GM23338 (cell line): ENCODE measurements around the gene WDR70. TPM values are rescaled to one million over a fixed set of nuclear protein-coding genes. Genes with fewer than 3 reads are reported as not detected.

Experiments
- ATAC-seq: fragments of 200-7000 bp; cut with Tn5 transposase; 3 replicates; pipeline ENCODE4 v1.9.1; 2020
- DNase-seq: peaks from one replicate; pipeline ENCODE4 v3.0.0-alpha.2; 2015; ENCODE audit warnings: low spot score
- H2AFZ ChIP-seq: fragments of 200-600 bp; sonication (generic); 2 replicates; pipeline ENCODE4 v1.8.0; 2016; ENCODE audit warnings: antibody characterized with exemption, mild to moderate bottlenecking, moderate library complexity
- H3F3A ChIP-seq: fragments of 200-600 bp; sonication (generic); replicated peaks from 2 replicates; pipeline ENCODE4 v1.8.0; 2017; ENCODE audit warnings: antibody characterized with exemption, mixed run types, low read depth
- H3K27ac ChIP-seq: fragments of 200-600 bp; sonication (generic); 2 replicates; pipeline ENCODE4 v1.6.1; 2016; ENCODE audit warnings: low read depth
- H3K27me3 ChIP-seq: fragments of 200-600 bp; sonication (generic); 2 replicates; pipeline ENCODE4 v1.8.0; 2016; ENCODE audit warnings: mild to moderate bottlenecking, mixed run types, moderate library complexity; ENCODE audit not compliant: insufficient read depth
- H3K36me3 ChIP-seq: fragments of 200-600 bp; sonication (generic); 2 replicates; pipeline ENCODE4 v1.8.0; 2016; ENCODE audit warnings: mild to moderate bottlenecking; ENCODE audit not compliant: insufficient read depth
- H3K4me1 ChIP-seq: fragments of 200-600 bp; sonication (generic); 2 replicates; pipeline ENCODE4 v1.8.0; 2016; ENCODE audit warnings: mild to moderate bottlenecking, moderate library complexity; ENCODE audit not compliant: insufficient read depth
- H3K4me2 ChIP-seq: fragments of 200-600 bp; sonication (generic); 2 replicates; pipeline ENCODE4 v1.7.1; 2017; ENCODE audit warnings: mixed run types
- H3K4me3 ChIP-seq: fragments of 200-600 bp; sonication (generic); 2 replicates; pipeline ENCODE4 v1.6.1; 2016; ENCODE audit warnings: mixed run types
- H3K79me2 ChIP-seq: fragments of 200-600 bp; sonication (generic); replicated peaks from 2 replicates; pipeline ENCODE4 v1.8.0; 2017; ENCODE audit warnings: mild to moderate bottlenecking; ENCODE audit not compliant: insufficient read depth
- H3K9me2 ChIP-seq: fragments of 200-600 bp; sonication (generic); 2 replicates; pipeline ENCODE4 v1.8.0; 2017; ENCODE audit not compliant: insufficient read depth
- H4K20me1 ChIP-seq: fragments of 200-600 bp; sonication (generic); replicated peaks from 2 replicates; pipeline ENCODE4 v1.8.0; 2017; ENCODE audit warnings: mild to moderate bottlenecking; ENCODE audit not compliant: insufficient read depth
- H3K27ac Mint-ChIP-seq: 2 replicates; pipeline ENCODE4 v1.8.0; 2020; ENCODE audit warnings: inconsistent platforms, mild to moderate bottlenecking, moderate library complexity, mixed read lengths
- H3K27me3 Mint-ChIP-seq: 3 replicates; pipeline ENCODE4 v1.8.0; 2022; ENCODE audit warnings: low read depth, mild to moderate bottlenecking, moderate library complexity, mixed read lengths, inconsistent platforms; ENCODE audit not compliant: insufficient read depth, poor library complexity
- H3K36me3 Mint-ChIP-seq: 3 replicates; pipeline ENCODE4 v1.8.0; 2021; ENCODE audit warnings: low read depth, mild to moderate bottlenecking, inconsistent platforms, moderate library complexity, mixed read lengths
- H3K4me1 Mint-ChIP-seq: 3 replicates; pipeline ENCODE4 v1.8.0; 2020; ENCODE audit warnings: mild to moderate bottlenecking, inconsistent platforms, mixed read lengths
- H3K4me3 Mint-ChIP-seq: 3 replicates; pipeline ENCODE4 v1.8.0; 2021; ENCODE audit warnings: moderate library complexity, mild to moderate bottlenecking, inconsistent platforms, mixed read lengths
- H3K9me3 Mint-ChIP-seq: 3 replicates; pipeline ENCODE4 v1.8.0; 2020; ENCODE audit warnings: moderate library complexity, mild to moderate bottlenecking, inconsistent platforms, mixed read lengths
- CREB1 ChIP-seq: fragments of 250-450 bp; sonication (Bioruptor Pico); IDR thresholded peaks from 2 replicates; pipeline ENCODE4 v1.5.0; 2020; ENCODE audit warnings: low read depth, mild to moderate bottlenecking, moderate library complexity
- CTCF ChIP-seq, 2 experiments: fragments of 200-600 bp in 1 of 2; sonication (generic) in 1 of 2; conservative IDR thresholded peaks; 2 replicates each; pipeline versions ENCODE4 v1.5.1 to v1.6.1; 2016 to 2017; ENCODE audit warnings: antibody characterized with exemption in 2 of 2, low read depth in 2 of 2, mild to moderate bottlenecking in 2 of 2, moderate library complexity in 1 of 2
- ETS1 ChIP-seq: IDR thresholded peaks from 2 replicates; pipeline ENCODE4 v1.6.1; 2016; ENCODE audit warnings: antibody characterized with exemption
- EZH2 ChIP-seq: fragments of 200-600 bp; sonication (generic); IDR thresholded peaks from one replicate; pipeline ENCODE4 v1.8.0; 2017; ENCODE audit warnings: antibody characterized with exemption, mild to moderate bottlenecking, low read depth; ENCODE audit not compliant: unreplicated experiment
- EZH2phosphoT487 ChIP-seq: fragments of 200-600 bp; sonication (generic); IDR thresholded peaks from one replicate; pipeline ENCODE4 v1.8.1; 2018; ENCODE audit warnings: antibody characterized with exemption; ENCODE audit not compliant: unreplicated experiment
- JUNB ChIP-seq: IDR thresholded peaks from one replicate; pipeline ENCODE4 v1.6.1; 2016; ENCODE audit warnings: antibody characterized with exemption; ENCODE audit not compliant: unreplicated experiment
- NANOG ChIP-seq: IDR thresholded peaks from 2 replicates; pipeline ENCODE4 v1.6.1; 2016; ENCODE audit warnings: antibody characterized with exemption, borderline replicate concordance
- POLR2AphosphoS5 ChIP-seq: IDR thresholded peaks from 2 replicates; pipeline ENCODE4 v1.6.1; 2016; ENCODE audit warnings: antibody characterized with exemption, low read depth
- REST ChIP-seq: IDR thresholded peaks from one replicate; pipeline ENCODE4 v1.6.1; 2018; ENCODE audit warnings: antibody characterized with exemption; ENCODE audit not compliant: unreplicated experiment
- STAT1 ChIP-seq: IDR thresholded peaks from one replicate; pipeline ENCODE4 v1.6.1; 2016; ENCODE audit warnings: antibody characterized with exemption; ENCODE audit not compliant: unreplicated experiment
- ZNF114 ChIP-seq: fragments of 250-450 bp; sonication (Bioruptor Pico); IDR thresholded peaks from 2 replicates; pipeline ENCODE4 v1.5.0; 2020; ENCODE audit warnings: mild to moderate bottlenecking, moderate library complexity
- ZNF331 ChIP-seq: fragments of 250-450 bp; sonication (Bioruptor Pico); IDR thresholded peaks from 2 replicates; pipeline ENCODE4 v1.5.0; 2020; ENCODE audit warnings: low read depth, mild to moderate bottlenecking, moderate library complexity
- ZNF462 ChIP-seq: fragments of 250-450 bp; sonication (Bioruptor Pico); IDR thresholded peaks from 2 replicates; pipeline ENCODE4 v1.5.0; 2020; ENCODE audit warnings: mild to moderate bottlenecking, moderate library complexity
- polyA plus RNA-seq: library from polyadenylated mRNA; unstranded; fragments of >200 nt; fragmentation: Nextera tagmentation; extraction: Ambion mirVana; gene quantifications from 2 replicates; pipeline ENCODE4 v1.2.1, GENCODE V29; 2016
- total RNA-seq: library from RNA; depleted of rRNA; stranded (reverse); fragments of >200 nt; shearing (Covaris generic); gene quantifications from 2 replicates; pipeline ENCODE4 v1.2.3, GENCODE V29; 2014

Gene WDR70
- total and polyA plus RNA-seq, 2 experiments from 2014 or later, result 34.9 to 86.7 TPM

GRCh38 chr5:37725185-37725584, 346.1 kb downstream of the WDR70 start:
- no peak overlapping the region for H2AFZ ChIP-seq
- no peak overlapping the region for H3K4me3 Mint-ChIP-seq
- H4K20me1 ChIP-seq, result no peaks in the 10 kb centered on the region
- peaks cover 3% of the 10 kb centered on the region for H3K27me3 Mint-ChIP-seq
- H3K27ac ChIP-seq, result no peak overlapping the region
- H3F3A ChIP-seq, result no peaks in the 10 kb centered on the region
- no peaks in the 10 kb centered on the region; the same call in 2 of the 3 replicates for H3K36me3 Mint-ChIP-seq
- H3K4me3 ChIP-seq, result no peak overlapping the region
- DNase-seq, result no peak
- no peaks in the 10 kb centered on the region for H3K27me3 ChIP-seq
- ATAC-seq, result no peak
- H3K36me3 ChIP-seq, result no peaks in the 10 kb centered on the region
- H3K4me2 ChIP-seq, result no peak overlapping the region
- H3K4me1 Mint-ChIP-seq, result peaks cover 17% of the 10 kb centered on the region
- TF ChIP-seq REST (no peak), NANOG (no peak), CTCF (conservative IDR thresholded peaks at IDR 0.05; ENCODE audit: low read depth in 2 of 2) (no peak), ZNF462 (CRISPR knock-in tag) (no peak), ZNF114 (CRISPR knock-in tag) (no peak), ZNF331 (CRISPR knock-in tag) (no peak), EZH2phosphoT487 (no peak), JUNB (no peak), POLR2AphosphoS5 (no peak), ETS1 (no peak), CREB1 (CRISPR knock-in tag) (no peak), STAT1 (no peak), EZH2 (no peak)
- no peak overlapping the region for H3K27ac Mint-ChIP-seq
- no peaks in the 10 kb centered on the region for H3K9me3 Mint-ChIP-seq
- no peaks in the 10 kb centered on the region for H3K9me2 ChIP-seq
- H3K79me2 ChIP-seq, result no peaks in the 10 kb centered on the region
- H3K4me1 ChIP-seq, result peaks cover 21% of the 10 kb centered on the region; the same call in 1 of the 2 replicates
